Mucosa of descending colon (tissue), 3 donors: Measurements from ENCODE around the gene ATAD3B. TPM values are rescaled to one million over a fixed set of nuclear protein-coding genes. Genes with fewer than 3 reads are reported as not detected.
"Not testable (repeated sequence)": the region's sequence is repeated elsewhere in the genome, so short reads cannot be mapped to it uniquely, and the experiment has no call there.

Experiments used
- ATAC-seq: fragments of 200-7000 bp; cut with Tn5 transposase; one replicate; pipeline ENCODE4 v1.9.1; 2020; ENCODE audit warnings: mild to moderate bottlenecking, moderate library complexity
- DNase-seq, 3 donors: peaks; one replicate each; pipeline ENCODE4 v3.0.0-alpha.2; 2020
- H3K36me3 ChIP-seq: fragments of 200-600 bp; one replicate; pipeline ENCODE4 v1.8.0; 2021; ENCODE audit warnings: low read depth, mild to moderate bottlenecking
- H3K4me1 ChIP-seq: fragments of 200-600 bp; one replicate; pipeline ENCODE4 v1.8.0; 2021; ENCODE audit warnings: low read depth, mild to moderate bottlenecking
- H3K4me3 ChIP-seq: fragments of 200-600 bp; one replicate; pipeline ENCODE4 v1.8.0; 2021; ENCODE audit warnings: mild to moderate bottlenecking
- H3K9me3 ChIP-seq: fragments of 200-600 bp; one replicate; pipeline ENCODE4 v1.8.0; 2021; ENCODE audit warnings: mild to moderate bottlenecking
- intact Hi-C, 2 donors: fragments of 100-400 bp; cut with DNase I in 1 of 2; cut with micrococcal nuclease in 1 of 2; formaldehyde crosslinking; loops; one replicate each; pipeline versions ENCODE4 v1.11.0 to v1.11.1; 2022; cut with DNase I, micrococcal nuclease
- total RNA-seq, 3 donors: library from RNA; stranded (reverse); fragmentation: NEBNext Ultra II Directional in 2 of 3; extraction: Animal tissue kit (Norgen Biotek cat#: 25700) in 2 of 3; gene quantifications; one replicate each; pipeline versions ENCODE4 v1.2.1 to v1.2.4, GENCODE V29; 2021 to 2023
- TF ChIP-seq, protein P1 (sequence below): fragments of 200-600 bp; IDR thresholded peaks from one replicate; pipeline ENCODE4 v1.8.0; 2022; ENCODE audit warnings: antibody characterized with exemption, mild to moderate bottlenecking
- donor health status: DM: no; HTN: no; CAD: no; lungs with moderate emphysema.
- donor health status: DM: no; HTN: no; CAD: no.
- donor health status: DM: no; HTN: yes; CAD: no.

Gene ATAD3B
- total RNA-seq, 3 donors from 2014 or later, result 22.8 to 30.9 (median 25.4) TPM

DNA sequence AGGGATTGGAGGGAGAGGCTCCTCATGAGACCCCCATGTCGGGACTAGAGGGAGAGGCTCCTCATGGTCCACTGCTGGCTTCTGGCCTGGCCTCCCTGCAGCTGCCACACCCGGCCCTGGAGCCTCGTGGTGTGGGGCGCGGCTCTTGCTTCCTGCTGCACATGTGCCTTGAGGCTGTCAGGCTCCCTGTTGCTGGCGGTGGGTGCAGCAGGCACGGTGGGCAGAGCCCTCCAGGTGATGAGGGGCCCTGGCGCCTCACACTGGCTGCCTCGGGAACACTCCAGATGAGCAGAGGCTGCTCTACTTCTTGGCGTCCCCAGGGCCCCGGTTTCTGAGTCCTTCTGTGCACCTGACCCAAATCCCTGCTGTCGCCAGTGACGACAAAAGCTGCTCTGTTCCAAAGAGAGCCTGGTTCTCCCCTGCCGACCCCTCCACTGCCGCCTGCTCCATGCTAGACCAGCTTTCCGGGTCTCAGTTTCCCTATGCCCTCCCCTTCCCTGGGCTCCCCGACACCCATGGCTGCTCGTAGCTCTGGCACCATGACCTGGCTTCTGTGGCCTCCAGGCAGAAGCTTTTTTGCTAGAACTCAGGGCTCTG, 9.7 kb upstream of the ATAD3B start:
- no peaks in the 10 kb centered on the region for H3K4me1 ChIP-seq
- ATAC-seq (peak; percentile 85), DNase-seq (peak in 2 of 3 donors; percentile 49 to 66)
- H3K36me3 ChIP-seq, result no peaks in the 10 kb centered on the region
- TF ChIP-seq, protein P1, sequence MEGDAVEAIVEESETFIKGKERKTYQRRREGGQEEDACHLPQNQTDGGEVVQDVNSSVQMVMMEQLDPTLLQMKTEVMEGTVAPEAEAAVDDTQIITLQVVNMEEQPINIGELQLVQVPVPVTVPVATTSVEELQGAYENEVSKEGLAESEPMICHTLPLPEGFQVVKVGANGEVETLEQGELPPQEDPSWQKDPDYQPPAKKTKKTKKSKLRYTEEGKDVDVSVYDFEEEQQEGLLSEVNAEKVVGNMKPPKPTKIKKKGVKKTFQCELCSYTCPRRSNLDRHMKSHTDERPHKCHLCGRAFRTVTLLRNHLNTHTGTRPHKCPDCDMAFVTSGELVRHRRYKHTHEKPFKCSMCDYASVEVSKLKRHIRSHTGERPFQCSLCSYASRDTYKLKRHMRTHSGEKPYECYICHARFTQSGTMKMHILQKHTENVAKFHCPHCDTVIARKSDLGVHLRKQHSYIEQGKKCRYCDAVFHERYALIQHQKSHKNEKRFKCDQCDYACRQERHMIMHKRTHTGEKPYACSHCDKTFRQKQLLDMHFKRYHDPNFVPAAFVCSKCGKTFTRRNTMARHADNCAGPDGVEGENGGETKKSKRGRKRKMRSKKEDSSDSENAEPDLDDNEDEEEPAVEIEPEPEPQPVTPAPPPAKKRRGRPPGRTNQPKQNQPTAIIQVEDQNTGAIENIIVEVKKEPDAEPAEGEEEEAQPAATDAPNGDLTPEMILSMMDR, result no peak
- H3K4me3 ChIP-seq, result no peak overlapping the region
- intact Hi-C loops, result no loop called here
- H3K9me3 ChIP-seq, result no peaks in the 10 kb centered on the region

DNA sequence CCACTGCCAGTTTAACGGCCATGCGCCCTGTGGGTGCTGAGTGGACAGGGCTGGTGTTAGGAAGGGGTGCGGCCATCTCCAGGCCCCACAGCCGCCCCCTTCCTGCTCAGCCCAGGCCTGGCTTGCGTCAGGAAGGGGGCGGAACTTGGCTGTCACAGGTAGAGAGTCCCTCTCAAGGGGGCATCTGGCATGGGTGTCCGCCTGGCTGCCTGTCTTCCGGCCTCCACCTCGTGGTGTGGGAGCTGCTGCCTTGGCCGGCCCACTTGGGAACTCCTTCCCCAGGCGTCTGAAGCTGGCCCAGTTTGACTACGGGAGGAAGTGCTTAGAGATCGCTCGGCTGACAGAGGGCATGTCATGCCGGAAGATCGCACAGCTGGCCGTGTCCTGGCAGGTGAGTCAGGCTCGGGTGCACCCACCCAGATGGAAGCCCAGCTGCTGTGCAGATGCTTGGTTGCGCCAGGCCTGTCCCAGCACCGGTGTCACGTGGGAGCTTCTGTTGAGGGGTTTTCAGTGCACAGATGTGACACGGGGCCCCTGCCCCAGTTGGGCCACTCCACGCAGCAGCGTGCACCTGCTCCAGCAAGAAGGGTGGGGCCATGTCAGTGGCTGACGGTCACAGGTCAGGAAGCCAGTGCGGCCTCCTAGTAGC, 9.1 kb upstream of the ATAD3B start:
- H3K4me1 ChIP-seq, result no peaks in the 10 kb centered on the region
- intact Hi-C loops, result no loop called here
- DNase-seq (peak in 2 of 3 donors; percentile 12 to 63), ATAC-seq (peak; percentile 55)
- no peaks in the 10 kb centered on the region for H3K9me3 ChIP-seq
- H3K36me3 ChIP-seq, result no peaks in the 10 kb centered on the region
- TF ChIP-seq, protein P1, result no peak
- H3K4me3 ChIP-seq, result no peak overlapping the region

DNA sequence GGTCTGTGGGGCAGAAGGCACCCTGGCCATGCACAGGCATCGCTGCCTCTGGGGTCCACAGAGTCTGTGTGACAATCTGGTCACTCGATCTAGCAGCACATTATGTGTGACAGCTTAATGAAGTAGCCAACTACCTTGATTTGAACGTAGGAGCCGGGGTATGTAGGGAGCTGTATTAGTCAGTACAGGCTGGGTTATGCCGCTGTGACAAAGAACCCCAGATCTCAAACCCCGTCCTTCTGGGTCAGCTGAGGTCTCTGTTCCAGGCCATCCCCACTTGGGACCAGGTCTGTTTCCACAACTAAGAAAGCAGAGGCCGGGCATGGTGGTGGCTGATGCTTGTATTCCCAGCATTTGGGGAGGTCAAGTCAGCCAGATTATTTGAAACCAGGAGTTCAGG, 8.3 kb upstream of the ATAD3B start:
- TF ChIP-seq, protein P1, result no peak
- no peaks in the 10 kb centered on the region for H3K4me1 ChIP-seq
- no peaks in the 10 kb centered on the region for H3K36me3 ChIP-seq
- H3K4me3 ChIP-seq, result no peak overlapping the region
- ATAC-seq (no peak), DNase-seq (no peak)
- no peaks in the 10 kb centered on the region for H3K9me3 ChIP-seq
- intact Hi-C loops, result no loop called here

DNA sequence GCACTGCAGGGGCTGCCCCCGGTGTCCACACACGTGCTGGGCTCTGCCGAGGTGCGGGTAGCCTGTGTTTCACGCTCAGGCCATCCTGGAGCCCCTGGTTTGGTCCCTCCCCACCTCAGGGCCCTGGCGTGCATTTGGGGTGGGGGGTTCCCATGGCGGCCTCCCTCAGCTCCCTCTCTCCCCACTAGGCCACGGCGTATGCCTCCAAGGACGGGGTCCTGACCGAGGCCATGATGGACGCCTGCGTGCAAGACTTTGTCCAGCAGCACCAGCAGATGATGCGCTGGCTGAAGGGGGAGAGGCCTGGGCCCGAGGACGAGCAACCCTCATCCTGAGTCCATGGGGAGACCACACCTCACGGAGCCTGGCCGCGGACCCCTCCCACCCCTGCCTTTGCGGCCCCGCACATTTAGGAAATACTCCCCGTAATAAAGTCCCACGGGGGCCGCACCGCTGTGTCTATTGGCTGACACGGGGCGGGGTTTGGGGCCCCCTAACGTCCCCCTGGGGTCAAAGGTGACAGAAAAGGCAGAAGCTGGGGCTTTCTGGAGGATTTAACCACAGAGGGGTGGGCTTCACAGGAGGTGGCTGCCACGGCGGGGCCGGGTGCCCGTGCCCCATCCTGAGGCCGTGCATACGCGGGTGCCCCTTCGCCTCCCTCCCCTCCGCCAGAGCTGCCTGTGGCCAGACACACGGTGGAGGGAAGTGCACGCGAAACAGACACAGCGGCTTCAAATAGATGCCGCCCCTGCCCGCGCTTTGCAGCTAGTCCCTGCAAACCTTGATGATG, 3.2 kb upstream of the ATAD3B start:
- H3K36me3 ChIP-seq, intact Hi-C loops, H3K9me3 ChIP-seq, DNase-seq, H3K4me3 ChIP-seq, ATAC-seq: not testable (repeated sequence)
- H3K4me1 ChIP-seq, result peaks cover 15% of the 10 kb centered on the region

DNA sequence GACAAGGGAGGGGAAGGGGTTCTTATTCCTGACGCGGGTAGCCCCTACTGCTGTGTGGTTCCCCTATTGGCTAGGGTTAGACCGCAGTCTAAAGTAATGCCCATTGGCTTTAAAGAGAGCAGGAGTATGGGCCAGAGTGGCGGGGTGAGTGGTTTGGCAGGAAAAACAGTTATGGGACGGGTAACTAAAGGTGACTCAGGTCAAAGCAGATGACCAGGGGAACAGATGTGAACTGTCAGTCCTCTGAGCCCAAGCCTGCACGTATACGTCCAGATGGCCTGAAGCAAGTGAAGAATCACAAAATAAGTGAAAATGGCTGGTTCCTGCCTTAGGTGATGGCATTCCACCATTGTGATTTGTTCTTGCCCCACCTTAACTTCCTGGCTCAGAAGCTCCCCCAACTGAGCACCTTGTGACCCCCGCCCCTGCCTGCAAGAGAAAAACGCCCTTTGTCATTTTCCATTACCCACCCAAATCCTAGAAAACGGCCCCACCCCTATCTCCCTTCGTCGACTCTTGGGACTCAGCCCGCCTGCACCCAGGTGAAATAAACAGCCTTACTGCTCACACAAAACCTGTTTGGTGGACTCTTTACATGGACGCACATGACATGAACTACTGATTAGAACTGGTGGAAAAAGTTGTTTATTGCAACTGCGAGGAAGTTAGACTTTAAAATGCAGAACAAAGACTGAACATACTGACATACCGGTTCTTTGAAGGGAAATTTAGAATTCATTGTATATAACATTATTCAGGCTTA, 758 bp upstream of the ATAD3B start:
- TF ChIP-seq, protein P1, result no peak
- H3K36me3 ChIP-seq, result no peaks in the 10 kb centered on the region
- peak in 2 of 3 donors; percentile 42 to 54 for DNase-seq
- H3K4me1 ChIP-seq, result peaks cover 18% of the 10 kb centered on the region
- peak overlapping the region; percentile 87 for H3K4me3 ChIP-seq
- intact Hi-C loops, result no loop called here
- peak; percentile 26 for ATAC-seq
- no peaks in the 10 kb centered on the region for H3K9me3 ChIP-seq

DNA sequence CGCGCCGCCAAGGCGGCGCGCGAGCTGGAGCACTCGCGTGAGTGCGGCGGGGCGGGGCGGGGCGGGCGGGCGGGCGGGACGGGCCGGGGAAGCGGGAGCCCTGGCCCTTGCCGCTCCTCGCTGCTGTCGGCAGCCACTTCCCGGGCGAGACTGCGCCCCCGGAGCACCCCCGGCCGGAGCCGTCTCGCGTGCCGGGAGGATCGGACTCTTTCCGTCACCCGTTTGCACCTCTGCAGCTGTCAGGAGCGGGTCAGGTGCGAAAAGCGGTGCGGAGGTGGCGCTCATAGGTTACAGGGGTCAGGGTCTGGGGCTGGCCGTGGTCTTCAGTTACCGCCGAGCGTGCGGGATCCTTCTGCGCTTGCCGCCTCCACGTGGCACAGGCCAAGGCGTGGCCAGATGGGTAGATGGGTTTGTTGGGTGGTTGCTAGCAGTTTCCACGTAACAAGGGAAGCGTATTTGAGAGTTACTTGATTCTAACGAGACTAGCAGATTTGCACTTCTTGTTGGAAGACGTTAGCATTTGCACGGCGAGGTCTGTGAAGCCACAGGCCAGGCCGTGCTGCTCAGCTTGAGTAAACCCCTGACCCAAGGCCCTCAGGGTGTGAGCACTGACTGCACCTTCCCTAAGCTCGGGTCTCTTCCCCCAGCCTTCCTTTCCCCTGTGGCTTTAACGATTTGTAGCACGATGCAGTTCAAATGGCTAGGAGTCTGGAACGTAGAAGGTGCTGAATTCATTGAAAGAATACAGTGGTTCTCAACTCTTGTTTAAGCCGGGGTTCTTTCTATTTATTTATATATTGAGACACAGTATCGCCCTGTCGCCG, 700 bp downstream of the ATAD3B start:
- peak; percentile 48 for ATAC-seq
- H3K4me1 ChIP-seq, result peaks cover 18% of the 10 kb centered on the region
- peak in 1 of 3 donors; percentile 47 for DNase-seq
- H3K9me3 ChIP-seq, H3K36me3 ChIP-seq, intact Hi-C loops: not testable (repeated sequence)
- peak overlapping the region; percentile 87 for H3K4me3 ChIP-seq

DNA sequence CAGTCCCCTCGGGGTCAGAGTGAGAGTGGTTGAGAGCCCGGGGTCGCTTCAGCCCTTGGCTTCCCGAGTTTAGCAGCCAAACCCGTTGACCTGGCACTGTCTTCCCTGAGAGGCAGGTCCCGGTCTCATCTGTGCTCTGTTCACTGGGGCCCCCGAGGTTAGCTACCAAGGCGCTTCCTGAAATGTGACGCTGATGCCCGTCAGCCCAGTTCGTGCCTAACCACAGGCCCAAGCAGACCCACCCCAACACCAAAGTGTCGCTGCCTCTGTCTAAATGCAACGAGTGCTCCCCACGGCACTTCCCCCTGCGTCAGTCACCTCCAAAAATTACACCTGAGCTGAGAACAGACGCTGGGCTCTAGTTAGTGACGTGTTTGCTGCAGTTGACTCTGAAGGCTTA, 4.4 kb downstream of the ATAD3B start:
- DNase-seq, H3K9me3 ChIP-seq, ATAC-seq, intact Hi-C loops, H3K4me3 ChIP-seq, H3K36me3 ChIP-seq: not testable (repeated sequence)
- peaks cover 13% of the 10 kb centered on the region for H3K4me1 ChIP-seq
